GM21737 (cell line): ENCODE results near the gene SLC28A1.
"Not testable (repeated sequence)": the region's sequence is repeated elsewhere in the genome, so short reads cannot be mapped to it uniquely, and the experiment has no call there.

Source experiments
- ATAC-seq: cut with Tn5 transposase; IDR thresholded peaks from one replicate; pipeline ENCODE4 v1.9.1; 2021; ENCODE audit warnings: mild to moderate bottlenecking, moderate library complexity; ENCODE audit not compliant: unreplicated experiment

The SLC28A1 gene

DNA sequence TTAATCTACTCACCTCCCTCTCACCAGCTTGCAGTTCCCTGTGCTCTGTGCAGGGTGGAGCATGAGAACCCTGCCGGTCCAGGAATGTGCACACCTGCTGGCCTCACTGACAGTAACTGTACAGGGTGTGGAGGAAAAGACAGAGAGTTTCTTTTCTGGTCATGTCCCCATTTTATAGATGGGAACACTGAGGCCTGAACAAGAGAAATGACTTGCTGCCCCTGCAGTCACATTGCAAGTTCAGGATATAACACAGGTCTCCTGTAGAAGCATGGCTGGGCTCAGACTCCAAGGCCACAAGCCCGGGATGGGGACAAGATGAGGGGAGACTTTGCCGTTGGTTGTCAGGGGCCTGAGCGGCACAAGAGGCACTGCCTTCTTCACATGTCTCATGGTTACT lies 23.3 kb downstream of the SLC28A1 start:
- ATAC-seq, result no peak

DNA sequence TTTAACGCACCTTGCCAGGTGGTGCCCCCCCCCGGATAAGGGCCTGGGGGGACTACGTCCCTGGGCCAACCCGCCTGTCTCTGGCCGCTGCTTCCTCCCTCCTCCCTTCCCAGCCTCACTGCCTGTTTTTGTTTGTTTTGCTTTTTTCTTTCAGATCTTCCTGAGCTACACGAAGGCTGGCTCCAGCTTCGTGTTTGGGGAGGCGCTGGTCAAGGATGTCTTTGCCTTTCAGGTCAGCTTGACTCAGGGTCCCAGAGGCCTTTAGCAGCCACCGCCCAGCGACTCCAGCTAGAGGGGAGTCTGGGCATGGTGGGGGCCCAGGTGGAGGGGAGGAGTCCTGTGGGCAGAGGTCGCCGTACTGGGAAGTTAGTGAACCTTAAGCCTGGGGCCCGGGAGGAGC lies 24.1 kb downstream of the SLC28A1 start:
- ATAC-seq, result no peak

DNA sequence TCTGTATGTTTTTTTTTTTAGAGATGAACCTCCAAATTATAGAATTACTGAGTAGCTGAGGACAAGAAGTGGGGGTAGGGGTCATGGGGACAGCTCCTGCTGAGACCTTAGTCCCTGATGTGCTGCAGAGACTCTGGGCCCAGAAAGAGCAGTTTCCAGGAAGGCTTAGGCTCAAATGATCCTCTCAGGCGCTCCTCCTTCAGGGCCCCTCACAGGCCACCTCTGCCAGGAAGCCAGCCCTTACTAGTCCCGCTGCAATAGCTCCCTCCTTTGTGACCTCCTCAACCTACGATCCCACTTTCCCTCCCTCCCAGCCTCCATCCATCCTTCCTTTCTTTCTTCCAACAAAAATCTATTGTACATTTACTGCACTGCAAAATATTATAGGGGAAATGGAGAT lies 24.6 kb downstream of the SLC28A1 start:
- no peak for ATAC-seq

- no peak for ATAC-seq
These were observed 25.3 kb downstream of the SLC28A1 start for GRCh38 chr15:84909782-84910181.

- ATAC-seq, result no peak
These were observed 26.6 kb downstream of the SLC28A1 start for GRCh38 chr15:84910928-84911623.

DNA sequence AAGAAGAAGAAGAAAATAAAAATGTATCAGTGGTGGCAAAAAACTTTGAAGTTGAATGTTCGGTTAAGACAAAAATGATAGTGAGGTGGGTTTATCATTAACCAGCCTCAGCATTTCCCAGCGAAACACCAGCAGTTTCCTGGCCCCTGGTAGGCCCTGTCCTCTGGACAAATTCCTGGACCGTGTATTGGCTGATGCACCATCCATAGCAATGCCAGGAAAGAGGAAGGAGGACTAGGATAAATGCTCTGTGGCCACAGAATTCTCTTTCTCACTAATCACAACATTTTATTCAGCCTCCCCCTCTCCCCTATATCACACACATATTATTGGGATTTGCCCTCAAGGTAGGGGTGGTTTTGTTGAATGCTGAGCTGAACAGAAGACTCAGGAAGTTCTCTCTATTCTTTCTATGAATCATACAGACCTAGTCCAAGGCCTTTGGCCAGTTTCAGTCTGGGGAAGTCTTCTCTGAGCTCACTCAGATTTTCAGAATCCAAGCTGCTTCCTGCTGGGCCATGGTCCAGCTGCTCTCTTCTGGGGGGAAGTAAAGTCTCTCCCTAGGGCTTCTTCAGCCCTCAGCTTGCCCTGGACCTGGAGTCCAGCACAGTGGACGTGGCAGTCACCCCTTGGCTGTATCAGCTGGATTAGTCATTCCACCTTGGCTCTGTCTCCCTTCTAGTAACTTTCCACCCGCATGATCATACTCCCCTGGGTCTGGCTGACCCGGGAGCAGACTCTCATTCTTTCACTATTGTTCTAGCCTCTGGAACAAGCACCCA lies 27.6 kb downstream of the SLC28A1 start:
- ATAC-seq, result no peak

DNA sequence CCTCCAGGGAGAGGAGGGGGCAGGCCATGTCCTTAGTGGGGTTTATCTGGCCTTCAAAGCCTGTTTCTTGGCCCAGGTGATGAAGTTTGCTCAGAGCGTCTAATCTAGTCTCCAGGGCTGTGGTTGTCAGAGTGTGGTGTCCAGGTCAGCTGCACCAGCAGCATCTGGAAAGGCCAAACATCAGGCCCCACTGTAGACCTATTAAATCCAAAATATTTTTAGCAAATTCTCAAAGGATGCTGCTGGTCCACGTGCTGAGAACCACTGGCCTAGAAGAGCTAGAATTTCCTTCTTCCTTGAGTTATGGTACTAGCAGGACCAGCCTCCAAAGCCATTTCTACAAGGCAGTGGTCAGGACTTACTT lies 28.9 kb downstream of the SLC28A1 start:
- ATAC-seq, result no peak

DNA sequence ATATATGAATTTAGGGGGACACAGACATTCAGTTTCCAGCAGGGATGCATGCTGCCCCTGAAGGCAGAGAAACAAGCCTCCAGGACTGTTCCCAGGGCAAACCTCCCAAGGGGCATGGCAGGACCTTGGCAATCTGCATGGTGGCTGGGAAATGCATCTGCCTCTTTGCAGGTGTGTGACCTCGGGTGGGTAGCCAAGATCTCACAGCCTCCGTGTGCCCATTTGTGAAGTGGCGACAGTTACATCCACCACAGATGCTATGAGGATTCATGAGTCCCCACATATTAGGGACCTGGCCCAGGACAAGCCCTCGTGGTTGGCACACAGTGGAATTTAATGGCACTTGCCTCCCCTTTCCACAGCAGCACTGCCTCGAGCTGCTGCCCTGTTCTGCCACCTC lies 29.9 kb downstream of the SLC28A1 start:
- ATAC-seq, result no peak

DNA sequence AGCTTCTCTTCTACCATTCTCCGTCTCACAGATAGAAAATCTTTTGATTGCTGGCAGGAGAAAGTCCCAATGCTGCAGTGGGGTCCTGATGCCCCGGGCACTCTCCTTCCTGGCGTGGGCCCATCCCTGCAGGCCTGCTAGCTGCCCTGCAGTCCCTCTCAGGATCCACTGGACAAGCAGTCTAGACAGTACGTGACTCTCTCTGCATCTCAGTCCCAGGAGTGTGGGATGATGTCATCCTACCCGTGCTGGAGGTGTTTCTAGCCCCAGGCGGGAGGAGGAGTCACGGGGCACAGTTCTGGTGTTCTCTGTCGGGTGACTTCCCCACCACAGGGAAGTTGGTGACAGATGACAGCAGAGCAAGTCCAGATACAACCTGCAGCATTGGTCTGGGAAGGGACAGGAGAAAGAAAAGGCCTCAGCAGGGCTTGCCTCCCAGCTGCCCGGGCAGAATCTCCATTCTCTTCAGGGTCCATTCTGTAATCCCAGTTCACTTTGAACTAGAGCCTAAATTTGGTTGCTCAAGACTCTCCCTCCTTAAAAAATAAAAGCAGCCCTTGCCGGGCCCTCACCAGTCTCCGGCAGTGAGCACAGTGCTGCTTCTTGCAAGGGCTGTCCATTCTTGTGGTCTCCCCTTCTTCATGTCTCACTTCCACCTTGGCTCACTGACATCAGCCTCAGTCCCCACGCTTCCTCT lies 30.6 kb downstream of the SLC28A1 start:
- ATAC-seq, result peak; percentile 98

- ATAC-seq, result no peak
These were observed 31.1 kb downstream of the SLC28A1 start for GRCh38 chr15:84915606-84915958.

- no peak for ATAC-seq
These were observed 33.0 kb downstream of the SLC28A1 start for GRCh38 chr15:84917452-84917851.

GRCh38 chr15:84919106-84919667 lies 34.7 kb downstream of the SLC28A1 start:
- ATAC-seq, result no peak

DNA sequence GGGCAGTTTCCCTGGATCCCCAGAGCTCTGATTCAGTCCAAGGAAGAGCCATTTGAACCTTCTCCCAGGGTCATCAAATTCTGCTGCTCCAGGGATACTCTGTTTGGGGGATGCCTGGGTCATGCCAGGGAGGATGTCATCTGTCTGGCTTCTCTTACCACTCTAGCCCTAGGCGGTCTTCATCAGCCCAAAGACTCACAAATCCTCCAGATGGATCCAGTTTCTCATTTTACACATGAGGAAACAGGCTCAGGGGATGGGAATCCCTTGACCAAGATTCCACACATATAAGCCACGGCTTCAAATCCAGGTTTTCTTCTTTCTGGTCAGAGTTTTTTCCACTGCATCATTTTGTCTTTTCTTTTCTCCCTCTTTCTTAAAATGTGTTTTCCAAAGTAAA lies 36.7 kb downstream of the SLC28A1 start:
- no peak for ATAC-seq

- no peak for ATAC-seq
These were observed 38.1 kb downstream of the SLC28A1 start for GRCh38 chr15:84922530-84922929.

- no peak for ATAC-seq
These were observed 39.7 kb downstream of the SLC28A1 start for GRCh38 chr15:84924077-84924731.

DNA sequence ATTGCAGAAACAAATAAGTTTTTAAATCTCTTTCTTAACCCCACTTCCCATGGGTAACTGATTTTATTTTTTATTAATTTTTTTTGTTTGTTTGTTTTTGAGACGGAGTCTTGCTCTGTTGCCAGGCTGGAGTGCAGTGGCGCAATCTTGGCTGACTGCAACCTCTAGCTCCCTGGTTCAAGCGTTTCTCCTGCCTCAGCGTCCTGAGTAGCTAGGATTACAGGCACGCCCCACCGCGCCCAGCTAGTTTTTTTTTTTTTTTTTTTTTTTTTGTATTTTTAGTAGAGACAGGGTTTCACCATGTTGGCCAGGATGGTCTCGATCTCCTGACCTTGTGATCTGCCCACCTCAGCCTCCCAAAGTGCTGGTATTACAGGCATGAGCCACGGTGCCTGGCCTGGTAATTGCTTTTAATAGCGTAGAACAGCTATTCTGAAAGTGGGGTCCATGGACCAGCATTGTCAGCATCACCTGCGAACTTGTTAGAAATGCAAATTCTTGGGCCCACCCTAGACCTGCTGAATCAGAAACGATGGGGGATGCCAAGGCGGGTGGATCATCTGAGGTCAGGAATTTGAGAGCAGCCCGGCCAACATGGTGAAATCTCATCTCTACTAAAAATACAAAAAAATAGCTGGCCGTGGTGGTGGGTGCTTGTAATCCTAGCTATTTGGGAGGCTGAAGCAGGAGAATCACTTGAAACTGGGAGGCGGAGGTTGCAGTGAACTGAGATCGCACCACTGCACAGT lies 40.5 kb downstream of the SLC28A1 start:
- not testable (repeated sequence) for ATAC-seq

DNA sequence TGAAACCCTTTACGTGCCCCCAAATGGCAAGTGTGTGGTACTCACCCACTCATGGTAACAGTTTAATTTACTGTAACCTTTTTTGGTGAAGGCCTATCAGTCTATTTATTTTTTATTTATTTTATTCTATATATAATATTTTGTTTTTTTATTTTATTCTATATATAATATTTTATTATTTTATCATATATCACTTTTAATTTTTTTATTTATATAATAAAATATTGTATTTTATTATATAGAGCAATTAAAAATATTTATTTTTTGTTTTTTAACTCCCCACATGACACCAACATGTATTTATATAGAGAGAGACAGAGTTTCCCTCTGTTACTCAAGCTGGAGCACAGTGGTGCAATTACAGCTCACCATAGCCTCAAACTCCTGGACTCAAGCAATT lies 41.4 kb downstream of the SLC28A1 start:
- no peak for ATAC-seq

GRCh38 chr15:84926491-84927230 lies 42.2 kb downstream of the SLC28A1 start:
- ATAC-seq, result no peak

DNA sequence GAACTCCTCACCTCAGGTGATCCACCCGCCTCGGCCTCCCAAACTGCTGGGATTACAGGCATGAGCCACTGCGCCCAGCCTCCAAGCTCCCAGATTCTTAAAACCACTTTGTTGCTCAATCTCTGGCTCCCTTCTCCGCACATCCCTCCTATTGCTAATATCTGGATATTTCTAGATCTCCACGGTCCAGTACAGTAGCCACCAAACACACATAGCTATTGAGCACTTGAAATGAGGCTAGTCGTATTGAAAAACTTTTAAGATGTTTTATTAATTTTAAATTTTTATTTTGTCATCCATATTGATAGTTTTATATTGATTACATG lies 44.3 kb downstream of the SLC28A1 start:
- no peak for ATAC-seq
